ENCODE results near the gene EPAS1. TPM values are rescaled to one million over a fixed set of nuclear protein-coding genes. Genes with fewer than 3 reads are reported as not detected.
A peak's percentile ranks its signal among the peaks of the same experiment; 100 is the strongest.

Gene EPAS1
- total RNA-seq, 1 experiment from 2014 or later: 106 TPM

DNA sequence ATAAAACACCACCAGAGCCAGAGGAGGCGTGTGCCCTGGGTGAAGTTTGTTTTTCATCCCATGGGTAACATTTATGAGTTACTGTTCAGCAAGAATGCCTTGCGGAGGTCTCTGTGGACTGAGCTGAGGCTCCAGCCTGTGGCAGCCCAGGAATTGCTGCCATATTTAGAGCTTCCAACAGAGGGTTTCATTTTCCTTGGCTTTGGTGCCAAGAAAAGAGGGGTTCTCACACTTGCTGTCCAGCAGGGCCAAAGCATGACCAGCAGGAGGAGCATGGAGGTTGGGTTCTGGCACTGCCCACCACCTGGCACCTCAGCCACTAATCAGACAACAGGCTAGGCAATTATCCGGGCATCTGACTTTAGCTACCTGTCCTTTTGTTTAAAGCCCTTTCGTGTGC lies 36.7 kb downstream of the EPAS1 start:
- H3K27me3 ChIP-seq (ENCODE audit: control insufficient read depth, insufficient read depth, low read length): no peaks in the 10 kb centered on the region
- no peaks in the 10 kb centered on the region for H3K36me3 ChIP-seq (ENCODE audit: control insufficient read depth, insufficient read depth, low read length)
- H3K4me1 ChIP-seq (ENCODE audit: control insufficient read depth, insufficient read depth, low read length): peaks cover 75% of the 10 kb centered on the region
- DNase-seq (ENCODE audit: low read depth, low spot score) (no peak), ATAC-seq (no peak)
- POLR2A ChIA-PET: interaction anchor here (0.5 to 0.6 kb wide), 2 partner anchors 47 to 696 kb away, joined by 3 to 4 read pairs; no protein-coding TSS in a partner anchor
- BruUV-seq (replicated peaks): no TSS peak
- intact Hi-C loops (cut with micrococcal nuclease; ENCODE audit: unreplicated experiment) (no loop called here), in situ Hi-C loops (cut with HindIII; ENCODE audit: low pct_unique_long_range_greater_than_20kb, low sequenced_read_pairs) (no loop called here)
- CTCF ChIA-PET: no interaction called here
- H3K27ac ChIP-seq (ENCODE audit: low read length): peak overlapping the region; percentile 87; the same call in 1 of the 2 replicates
- TF ChIP-seq, protein P1, sequence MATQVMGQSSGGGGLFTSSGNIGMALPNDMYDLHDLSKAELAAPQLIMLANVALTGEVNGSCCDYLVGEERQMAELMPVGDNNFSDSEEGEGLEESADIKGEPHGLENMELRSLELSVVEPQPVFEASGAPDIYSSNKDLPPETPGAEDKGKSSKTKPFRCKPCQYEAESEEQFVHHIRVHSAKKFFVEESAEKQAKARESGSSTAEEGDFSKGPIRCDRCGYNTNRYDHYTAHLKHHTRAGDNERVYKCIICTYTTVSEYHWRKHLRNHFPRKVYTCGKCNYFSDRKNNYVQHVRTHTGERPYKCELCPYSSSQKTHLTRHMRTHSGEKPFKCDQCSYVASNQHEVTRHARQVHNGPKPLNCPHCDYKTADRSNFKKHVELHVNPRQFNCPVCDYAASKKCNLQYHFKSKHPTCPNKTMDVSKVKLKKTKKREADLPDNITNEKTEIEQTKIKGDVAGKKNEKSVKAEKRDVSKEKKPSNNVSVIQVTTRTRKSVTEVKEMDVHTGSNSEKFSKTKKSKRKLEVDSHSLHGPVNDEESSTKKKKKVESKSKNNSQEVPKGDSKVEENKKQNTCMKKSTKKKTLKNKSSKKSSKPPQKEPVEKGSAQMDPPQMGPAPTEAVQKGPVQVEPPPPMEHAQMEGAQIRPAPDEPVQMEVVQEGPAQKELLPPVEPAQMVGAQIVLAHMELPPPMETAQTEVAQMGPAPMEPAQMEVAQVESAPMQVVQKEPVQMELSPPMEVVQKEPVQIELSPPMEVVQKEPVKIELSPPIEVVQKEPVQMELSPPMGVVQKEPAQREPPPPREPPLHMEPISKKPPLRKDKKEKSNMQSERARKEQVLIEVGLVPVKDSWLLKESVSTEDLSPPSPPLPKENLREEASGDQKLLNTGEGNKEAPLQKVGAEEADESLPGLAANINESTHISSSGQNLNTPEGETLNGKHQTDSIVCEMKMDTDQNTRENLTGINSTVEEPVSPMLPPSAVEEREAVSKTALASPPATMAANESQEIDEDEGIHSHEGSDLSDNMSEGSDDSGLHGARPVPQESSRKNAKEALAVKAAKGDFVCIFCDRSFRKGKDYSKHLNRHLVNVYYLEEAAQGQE (IDR thresholded peaks at IDR 0.05; ENCODE audit: insufficient read depth in 1 of 2, low read depth in 2 of 2, low read length in 1 of 2): no peak
- TF ChIP-seq TCF7L2 (IDR thresholded peaks at IDR 0.05; ENCODE audit: low read depth, low read length): no peak
- TF ChIP-seq, protein P2, sequence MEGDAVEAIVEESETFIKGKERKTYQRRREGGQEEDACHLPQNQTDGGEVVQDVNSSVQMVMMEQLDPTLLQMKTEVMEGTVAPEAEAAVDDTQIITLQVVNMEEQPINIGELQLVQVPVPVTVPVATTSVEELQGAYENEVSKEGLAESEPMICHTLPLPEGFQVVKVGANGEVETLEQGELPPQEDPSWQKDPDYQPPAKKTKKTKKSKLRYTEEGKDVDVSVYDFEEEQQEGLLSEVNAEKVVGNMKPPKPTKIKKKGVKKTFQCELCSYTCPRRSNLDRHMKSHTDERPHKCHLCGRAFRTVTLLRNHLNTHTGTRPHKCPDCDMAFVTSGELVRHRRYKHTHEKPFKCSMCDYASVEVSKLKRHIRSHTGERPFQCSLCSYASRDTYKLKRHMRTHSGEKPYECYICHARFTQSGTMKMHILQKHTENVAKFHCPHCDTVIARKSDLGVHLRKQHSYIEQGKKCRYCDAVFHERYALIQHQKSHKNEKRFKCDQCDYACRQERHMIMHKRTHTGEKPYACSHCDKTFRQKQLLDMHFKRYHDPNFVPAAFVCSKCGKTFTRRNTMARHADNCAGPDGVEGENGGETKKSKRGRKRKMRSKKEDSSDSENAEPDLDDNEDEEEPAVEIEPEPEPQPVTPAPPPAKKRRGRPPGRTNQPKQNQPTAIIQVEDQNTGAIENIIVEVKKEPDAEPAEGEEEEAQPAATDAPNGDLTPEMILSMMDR (IDR thresholded peaks at IDR 0.05): peak; percentile 57
- no peak for TF ChIP-seq POLR2AphosphoS5 (IDR thresholded peaks at IDR 0.05; ENCODE audit: low read depth, low read length)
- TF ChIP-seq SIN3A (IDR thresholded peaks at IDR 0.05; ENCODE audit: borderline replicate concordance, insufficient read depth, low read depth, low read length): no peak
- no peaks in the 10 kb centered on the region for H3K9me3 ChIP-seq (ENCODE audit: control insufficient read depth, insufficient read depth, low read depth, low read length)
- no peak overlapping the region for H3K4me3 ChIP-seq (ENCODE audit: low read depth in 2 of 2, low read length in 2 of 2)

DNA sequence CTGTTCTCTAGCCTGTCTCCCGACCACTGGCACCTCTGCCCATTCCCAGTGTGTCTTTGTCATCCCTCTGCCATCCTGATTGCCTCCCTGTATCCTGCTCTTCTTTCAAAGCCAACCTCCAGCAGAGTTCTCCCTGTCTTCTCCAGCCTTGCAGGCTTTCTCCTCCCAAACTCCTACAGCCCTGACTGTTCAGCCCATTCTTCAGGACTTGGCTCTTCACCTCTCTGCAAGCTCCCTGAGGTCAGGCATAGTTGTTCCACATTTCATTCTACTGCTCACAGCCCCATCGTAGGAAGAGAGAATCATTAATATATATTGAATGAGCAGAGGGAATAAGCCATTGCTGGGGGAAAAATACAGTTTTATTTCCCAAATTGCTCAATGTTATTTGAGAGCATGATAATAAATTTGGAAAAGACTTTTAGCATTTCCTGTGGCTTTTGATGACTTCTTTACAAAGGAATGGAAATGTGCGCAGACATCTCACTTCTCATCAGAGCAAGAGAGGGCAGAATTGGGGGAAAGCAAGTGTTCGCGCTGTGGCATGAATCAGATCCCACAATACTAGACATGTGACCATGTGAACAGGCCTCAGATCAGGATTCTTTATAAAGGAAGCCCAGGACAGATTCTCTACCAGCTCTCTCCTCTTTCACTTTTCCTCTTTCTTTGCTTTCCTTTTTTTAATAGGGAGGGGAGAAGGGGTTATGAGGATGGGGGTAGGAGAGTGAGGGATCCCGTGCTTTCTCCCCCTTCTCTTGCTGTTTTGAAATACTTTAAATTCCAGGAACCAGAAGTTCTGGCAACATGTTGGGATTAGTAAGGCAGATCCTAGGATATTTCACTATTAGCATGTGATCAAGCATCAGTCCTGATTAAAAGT lies 37.4 kb downstream of the EPAS1 start:
- POLR2A ChIA-PET: no interaction called here
- H3K27me3 ChIP-seq (ENCODE audit: control insufficient read depth, insufficient read depth, low read length): no peaks in the 10 kb centered on the region
- DNase-seq (ENCODE audit: low read depth, low spot score) (no peak), ATAC-seq (no peak)
- H3K27ac ChIP-seq (ENCODE audit: low read length): peak overlapping the region; percentile 87
- TF ChIP-seq, protein P2 (IDR thresholded peaks at IDR 0.05): no peak
- TF ChIP-seq POLR2AphosphoS5 (IDR thresholded peaks at IDR 0.05; ENCODE audit: low read depth, low read length): no peak
- TF ChIP-seq, protein P1 (IDR thresholded peaks at IDR 0.05; ENCODE audit: insufficient read depth in 1 of 2, low read depth in 2 of 2, low read length in 1 of 2): no peak
- no peak for TF ChIP-seq SIN3A (IDR thresholded peaks at IDR 0.05; ENCODE audit: borderline replicate concordance, insufficient read depth, low read depth, low read length)
- no peak for TF ChIP-seq TCF7L2 (IDR thresholded peaks at IDR 0.05; ENCODE audit: low read depth, low read length)
- peaks cover 74% of the 10 kb centered on the region for H3K4me1 ChIP-seq (ENCODE audit: control insufficient read depth, insufficient read depth, low read length)
- CTCF ChIA-PET: interaction anchor here (0.7 kb wide), 1 partner anchor 126 kb away, joined by 3 read pairs; no protein-coding TSS in a partner anchor
- H3K36me3 ChIP-seq (ENCODE audit: control insufficient read depth, insufficient read depth, low read length): no peaks in the 10 kb centered on the region
- peak overlapping the region in 1 of 2 experiments; percentile 47; a peak in 2 of 4 replicates for H3K4me3 ChIP-seq (ENCODE audit: low read depth in 2 of 2, low read length in 2 of 2)
- no peaks in the 10 kb centered on the region for H3K9me3 ChIP-seq (ENCODE audit: control insufficient read depth, insufficient read depth, low read depth, low read length)
- intact Hi-C loops (cut with micrococcal nuclease; ENCODE audit: unreplicated experiment) (no loop called here), in situ Hi-C loops (cut with HindIII; ENCODE audit: low pct_unique_long_range_greater_than_20kb, low sequenced_read_pairs) (no loop called here)
- BruUV-seq (replicated peaks): no TSS peak

Data from Panc1 (cell line).